Measurements from ENCODE around the gene IFI44L.

GRCh38 chr1:78677788-78678187, 57.5 kb downstream of the IFI44L start:
- TF ChIP-seq CTCF (IDR thresholded peaks at IDR 0.05) (no peak), POLR2A (IDR thresholded peaks at IDR 0.05) (no peak)
